ENCODE data around the gene RAB22A. TPM values are rescaled to one million over a fixed set of nuclear protein-coding genes. Genes with fewer than 3 reads are reported as not detected.

RAB22A gene
- total and polyA plus RNA-seq, 8 donors, result 3.1 to 10.1 (median 7.1) TPM

DNA sequence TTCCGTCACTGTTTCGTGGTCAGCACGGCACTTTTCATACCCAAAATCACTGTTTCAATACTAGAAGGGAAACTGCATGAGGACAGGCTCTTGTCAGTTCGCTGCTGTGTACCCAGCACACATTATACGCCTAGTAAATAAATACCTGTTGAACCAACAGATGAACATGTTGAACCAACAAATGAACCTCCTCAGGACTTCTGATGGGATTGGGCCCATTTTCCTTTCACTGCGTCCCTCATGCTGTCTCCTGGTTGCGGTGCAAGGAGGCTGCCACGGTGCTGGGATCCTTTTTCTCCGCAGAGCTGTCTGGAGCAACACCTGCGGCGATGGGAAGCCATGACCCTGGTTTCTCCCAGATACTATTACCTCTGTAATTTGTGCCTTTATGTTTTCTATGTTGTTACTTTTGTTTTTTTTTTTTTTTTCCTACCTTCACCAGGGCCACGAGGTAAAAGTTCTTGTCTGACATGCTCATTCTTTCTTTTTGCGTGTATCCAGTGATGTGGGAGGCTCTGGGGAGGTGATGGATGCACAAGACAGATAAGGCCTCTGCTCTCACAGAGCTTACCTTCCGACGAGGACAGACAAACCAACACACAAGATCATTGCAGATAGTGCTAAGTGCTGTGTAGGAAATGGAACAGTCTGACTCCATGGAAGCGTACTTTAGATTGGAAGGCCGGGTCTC is 80.6 kb downstream of the RAB22A start:
- intact Hi-C loops (cut with DNase I), result no loop called here
- Histone ChIP-seq H3K27me3 (no peaks in the 10 kb centered on the region), H3K4me1 (peaks cover 0 to 22% (median 10%) of the 10 kb centered on the region in 3 donors), H3K27ac (peak overlapping the region; percentile 64 to 84 (median 76)), H3K4me3 (peak overlapping the region; percentile 58 to 91 (median 74)), H3K9me3 (no peaks in the 10 kb centered on the region), H3K36me3 (no peaks in the 10 kb centered on the region)
- TF ChIP-seq, protein P1, sequence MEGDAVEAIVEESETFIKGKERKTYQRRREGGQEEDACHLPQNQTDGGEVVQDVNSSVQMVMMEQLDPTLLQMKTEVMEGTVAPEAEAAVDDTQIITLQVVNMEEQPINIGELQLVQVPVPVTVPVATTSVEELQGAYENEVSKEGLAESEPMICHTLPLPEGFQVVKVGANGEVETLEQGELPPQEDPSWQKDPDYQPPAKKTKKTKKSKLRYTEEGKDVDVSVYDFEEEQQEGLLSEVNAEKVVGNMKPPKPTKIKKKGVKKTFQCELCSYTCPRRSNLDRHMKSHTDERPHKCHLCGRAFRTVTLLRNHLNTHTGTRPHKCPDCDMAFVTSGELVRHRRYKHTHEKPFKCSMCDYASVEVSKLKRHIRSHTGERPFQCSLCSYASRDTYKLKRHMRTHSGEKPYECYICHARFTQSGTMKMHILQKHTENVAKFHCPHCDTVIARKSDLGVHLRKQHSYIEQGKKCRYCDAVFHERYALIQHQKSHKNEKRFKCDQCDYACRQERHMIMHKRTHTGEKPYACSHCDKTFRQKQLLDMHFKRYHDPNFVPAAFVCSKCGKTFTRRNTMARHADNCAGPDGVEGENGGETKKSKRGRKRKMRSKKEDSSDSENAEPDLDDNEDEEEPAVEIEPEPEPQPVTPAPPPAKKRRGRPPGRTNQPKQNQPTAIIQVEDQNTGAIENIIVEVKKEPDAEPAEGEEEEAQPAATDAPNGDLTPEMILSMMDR (IDR thresholded peaks at IDR 0.05), result no peak
- ATAC-seq, result no peak
- no peak for FAIRE-seq
- 64 to 65% methylated on average over 17 of the region's 17 CpGs for whole genome bisulfite sequencing, 2 donors
- DNase-seq, result no peak

DNA sequence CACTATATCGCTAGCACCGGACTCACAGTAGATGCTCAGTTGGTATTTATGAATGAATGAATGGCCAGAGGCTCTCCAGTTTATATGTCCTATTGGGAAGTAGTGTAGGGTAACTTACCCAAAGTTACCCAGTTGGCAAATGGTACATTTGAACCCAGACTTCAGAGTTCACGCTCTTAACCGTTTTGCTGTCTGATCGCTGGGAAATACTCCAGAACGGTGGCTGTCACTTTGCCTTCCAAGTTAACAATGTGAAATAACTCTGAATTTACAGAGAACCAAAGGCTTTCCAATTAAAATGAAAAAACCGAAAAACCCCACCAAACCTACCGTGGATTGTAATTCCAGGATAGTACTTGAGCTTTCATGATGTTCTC is 81.1 kb downstream of the RAB22A start:
- TF ChIP-seq, protein P1 (IDR thresholded peaks at IDR 0.05), result no peak
- no peaks in the 10 kb centered on the region for H3K27me3 ChIP-seq
- ATAC-seq (no peak), DNase-seq (no peak), FAIRE-seq (no peak)
- H3K36me3 ChIP-seq, result no peaks in the 10 kb centered on the region
- peak overlapping the region in 1 of 4 donors; percentile 91 for H3K4me3 ChIP-seq
- WGBS, 2 donors, result 93 to 95% methylated on average over 8 of the region's 8 CpGs
- no peak overlapping the region for H3K27ac ChIP-seq
- intact Hi-C loops (cut with DNase I), result no loop called here
- H3K9me3 ChIP-seq, result no peaks in the 10 kb centered on the region
- H3K4me1 ChIP-seq, result peaks cover 0 to 22% (median 10%) of the 10 kb centered on the region in 3 donors

DNA sequence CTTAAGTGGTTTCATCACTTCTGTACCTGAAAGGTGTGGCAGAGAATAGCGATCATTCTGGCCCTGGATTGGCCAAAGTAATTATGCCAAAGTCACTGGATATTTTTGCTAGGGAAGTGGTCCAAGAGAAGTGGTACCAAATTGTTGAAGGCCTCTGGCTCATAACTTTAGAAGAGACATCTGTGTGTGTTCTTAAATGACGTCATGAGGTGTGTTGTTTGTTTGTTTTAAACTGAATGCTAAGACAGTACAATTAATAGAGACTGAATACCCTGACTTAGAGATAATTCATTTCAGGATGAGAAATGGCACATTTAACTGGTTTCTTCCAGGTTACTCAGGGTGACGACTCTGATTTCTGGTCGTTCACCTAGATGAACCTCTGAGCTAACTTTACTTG is 82.8 kb downstream of the RAB22A start:
- ATAC-seq (no peak), DNase-seq (no peak), FAIRE-seq (no peak)
- Histone ChIP-seq H3K4me1 (peaks cover 0 to 22% (median 10%) of the 10 kb centered on the region in 3 donors), H3K4me3 (no peak overlapping the region), H3K27me3 (no peaks in the 10 kb centered on the region), H3K9me3 (no peaks in the 10 kb centered on the region), H3K36me3 (no peaks in the 10 kb centered on the region), H3K27ac (no peak overlapping the region)
- WGBS, 2 donors, result 74% methylated on average over 4 of the region's 4 CpGs
- intact Hi-C loops (cut with DNase I), result no loop called here
- TF ChIP-seq, protein P1 (IDR thresholded peaks at IDR 0.05), result no peak

DNA sequence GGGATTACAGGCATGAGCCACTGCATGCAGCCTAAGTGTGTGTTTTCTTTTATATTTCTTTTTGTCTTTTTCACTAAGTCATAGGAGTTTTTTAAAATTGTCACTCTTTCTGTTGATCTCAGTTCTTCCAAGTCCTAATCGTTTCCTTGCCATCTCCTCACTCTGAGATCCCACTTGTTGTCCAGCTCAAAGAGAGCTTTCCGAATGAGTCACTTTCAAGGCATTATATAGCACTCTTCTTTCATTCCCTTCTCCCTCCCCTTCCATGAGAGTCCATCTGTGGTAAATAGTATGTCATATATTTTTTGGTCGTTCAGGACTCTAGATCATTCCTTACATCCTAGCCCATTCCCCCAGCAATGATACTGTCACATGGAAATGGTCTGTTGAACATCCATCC is 83.8 kb downstream of the RAB22A start:
- H3K27ac ChIP-seq, result no peak overlapping the region
- 73 to 82% methylated on average over 3 of the region's 3 CpGs for WGBS, 2 donors
- H3K9me3 ChIP-seq, result no peaks in the 10 kb centered on the region
- no peak overlapping the region for H3K4me3 ChIP-seq
- DNase-seq, result no peak
- no peak for FAIRE-seq
- H3K4me1 ChIP-seq, result peaks cover 0 to 22% (median 10%) of the 10 kb centered on the region in 3 donors
- TF ChIP-seq, protein P1 (IDR thresholded peaks at IDR 0.05), result no peak
- H3K27me3 ChIP-seq, result no peaks in the 10 kb centered on the region
- no peak for ATAC-seq
- H3K36me3 ChIP-seq, result no peaks in the 10 kb centered on the region
- intact Hi-C loops (cut with DNase I), result no loop called here

DNA sequence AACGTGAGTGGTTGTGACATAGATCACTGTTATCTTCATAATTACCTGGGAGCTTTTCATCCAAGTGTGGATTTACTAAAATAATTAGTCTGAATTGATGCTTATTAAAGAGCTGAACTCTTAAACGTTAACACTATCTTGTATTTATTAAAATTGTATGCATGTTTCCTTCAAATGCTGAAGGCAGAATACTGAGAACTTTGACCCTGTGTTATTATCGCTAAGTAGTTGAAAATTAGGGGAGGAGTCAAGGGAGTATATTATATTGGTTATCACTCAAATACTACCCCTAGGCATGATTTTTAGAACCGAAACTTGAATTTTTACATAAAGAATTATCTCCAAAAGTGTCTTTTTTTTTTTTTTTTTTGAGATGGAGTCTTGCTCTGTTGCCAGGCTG is 85.3 kb downstream of the RAB22A start:
- FAIRE-seq (no peak), DNase-seq (no peak), ATAC-seq (no peak)
- no peaks in the 10 kb centered on the region for H3K36me3 ChIP-seq
- no peaks in the 10 kb centered on the region for H3K27me3 ChIP-seq
- intact Hi-C loops (cut with DNase I), result no loop called here
- peaks cover 0 to 22% (median 10%) of the 10 kb centered on the region in 3 donors for H3K4me1 ChIP-seq
- H3K4me3 ChIP-seq, result no peak overlapping the region
- 50 to 56% methylated on average over 4 of the region's 4 CpGs for WGBS, 2 donors
- no peak overlapping the region for H3K27ac ChIP-seq
- TF ChIP-seq, protein P1 (IDR thresholded peaks at IDR 0.05), result no peak
- H3K9me3 ChIP-seq, result no peaks in the 10 kb centered on the region

All from pancreas (tissue), 10 donors.